Gastroesophageal sphincter (tissue), 3 donors: ENCODE results near the gene CADM1.

ENCODE experiments used
- POLR2A ChIP-seq, 2 donors: fragments of 450-650 bp; IDR thresholded peaks; one replicate each; pipeline ENCODE4 v1.6.1; 2017; ENCODE audit warnings: antibody characterized with exemption in 2 of 2, mild to moderate bottlenecking in 2 of 2, moderate library complexity in 1 of 2
- POLR2AphosphoS5 ChIP-seq: sonication (generic); formaldehyde crosslinking; IDR thresholded peaks from one replicate; pipeline ENCODE4 v1.6.1; 2017; ENCODE audit warnings: antibody characterized with exemption
- TF ChIP-seq, protein P1 (sequence below), 4 experiments: fragments of 200-600 bp in 2 of 4; fragments of 450-650 bp in 2 of 4; sonication (generic) in 1 of 4; IDR thresholded peaks; one replicate each; pipeline ENCODE4 v1.5.1; 2017 to 2019; ENCODE audit warnings: antibody characterized with exemption in 4 of 4, mild to moderate bottlenecking in 2 of 4, moderate library complexity in 2 of 4

DNA sequence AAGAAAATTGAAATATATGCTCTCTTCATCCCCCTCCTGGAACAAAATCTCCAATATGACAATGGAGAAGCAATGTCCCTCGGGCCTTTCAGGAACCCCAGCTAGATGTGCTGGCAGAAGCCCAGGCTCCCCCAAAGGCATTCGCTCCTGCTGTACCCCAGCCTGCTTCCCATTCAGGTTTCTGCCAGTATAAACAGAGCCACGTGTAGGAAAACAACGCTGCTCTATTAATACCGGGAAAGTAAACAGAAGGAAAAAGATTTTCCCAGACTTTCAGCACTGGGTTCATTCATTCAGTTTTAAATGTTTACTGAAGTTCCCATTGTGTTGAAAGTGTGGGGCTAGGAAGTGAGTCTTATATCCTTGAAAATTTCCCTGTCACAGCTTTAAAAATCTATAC lies 147.1 kb downstream of the CADM1 start:
- TF ChIP-seq, protein P1, sequence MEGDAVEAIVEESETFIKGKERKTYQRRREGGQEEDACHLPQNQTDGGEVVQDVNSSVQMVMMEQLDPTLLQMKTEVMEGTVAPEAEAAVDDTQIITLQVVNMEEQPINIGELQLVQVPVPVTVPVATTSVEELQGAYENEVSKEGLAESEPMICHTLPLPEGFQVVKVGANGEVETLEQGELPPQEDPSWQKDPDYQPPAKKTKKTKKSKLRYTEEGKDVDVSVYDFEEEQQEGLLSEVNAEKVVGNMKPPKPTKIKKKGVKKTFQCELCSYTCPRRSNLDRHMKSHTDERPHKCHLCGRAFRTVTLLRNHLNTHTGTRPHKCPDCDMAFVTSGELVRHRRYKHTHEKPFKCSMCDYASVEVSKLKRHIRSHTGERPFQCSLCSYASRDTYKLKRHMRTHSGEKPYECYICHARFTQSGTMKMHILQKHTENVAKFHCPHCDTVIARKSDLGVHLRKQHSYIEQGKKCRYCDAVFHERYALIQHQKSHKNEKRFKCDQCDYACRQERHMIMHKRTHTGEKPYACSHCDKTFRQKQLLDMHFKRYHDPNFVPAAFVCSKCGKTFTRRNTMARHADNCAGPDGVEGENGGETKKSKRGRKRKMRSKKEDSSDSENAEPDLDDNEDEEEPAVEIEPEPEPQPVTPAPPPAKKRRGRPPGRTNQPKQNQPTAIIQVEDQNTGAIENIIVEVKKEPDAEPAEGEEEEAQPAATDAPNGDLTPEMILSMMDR (IDR thresholded peaks at IDR 0.05) = no peak
- TF ChIP-seq POLR2A (IDR thresholded peaks at IDR 0.05) = no peak
- no peak for TF ChIP-seq POLR2AphosphoS5
